GM19025 (cell line): ENCODE results near the gene PIGK.

ENCODE experiments used
- ATAC-seq: cut with Tn5 transposase; IDR thresholded peaks from one replicate; pipeline ENCODE4 v1.9.1; 2021; ENCODE audit warnings: mild to moderate bottlenecking, low read depth, moderate library complexity; ENCODE audit not compliant: unreplicated experiment

PIGK gene

DNA sequence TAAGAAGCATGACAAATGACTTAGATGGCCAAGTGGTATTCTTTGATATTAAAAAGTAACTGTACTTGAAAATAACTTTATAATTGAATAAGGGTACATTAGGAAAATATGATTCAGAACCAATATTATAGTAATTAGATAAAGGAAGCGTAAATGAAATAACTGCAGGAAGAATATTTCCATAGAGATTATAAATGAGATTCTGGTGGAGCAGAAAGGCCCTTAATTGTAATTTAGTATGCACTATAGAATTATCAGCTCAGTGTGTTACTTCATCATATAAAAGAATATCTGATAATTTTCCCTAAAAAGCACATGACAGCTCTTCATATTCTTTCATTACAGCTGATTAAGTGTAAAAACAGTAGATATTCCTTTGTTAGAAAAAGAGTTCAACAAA lies 171.7 kb downstream of the PIGK start:
- ATAC-seq: no peak

DNA sequence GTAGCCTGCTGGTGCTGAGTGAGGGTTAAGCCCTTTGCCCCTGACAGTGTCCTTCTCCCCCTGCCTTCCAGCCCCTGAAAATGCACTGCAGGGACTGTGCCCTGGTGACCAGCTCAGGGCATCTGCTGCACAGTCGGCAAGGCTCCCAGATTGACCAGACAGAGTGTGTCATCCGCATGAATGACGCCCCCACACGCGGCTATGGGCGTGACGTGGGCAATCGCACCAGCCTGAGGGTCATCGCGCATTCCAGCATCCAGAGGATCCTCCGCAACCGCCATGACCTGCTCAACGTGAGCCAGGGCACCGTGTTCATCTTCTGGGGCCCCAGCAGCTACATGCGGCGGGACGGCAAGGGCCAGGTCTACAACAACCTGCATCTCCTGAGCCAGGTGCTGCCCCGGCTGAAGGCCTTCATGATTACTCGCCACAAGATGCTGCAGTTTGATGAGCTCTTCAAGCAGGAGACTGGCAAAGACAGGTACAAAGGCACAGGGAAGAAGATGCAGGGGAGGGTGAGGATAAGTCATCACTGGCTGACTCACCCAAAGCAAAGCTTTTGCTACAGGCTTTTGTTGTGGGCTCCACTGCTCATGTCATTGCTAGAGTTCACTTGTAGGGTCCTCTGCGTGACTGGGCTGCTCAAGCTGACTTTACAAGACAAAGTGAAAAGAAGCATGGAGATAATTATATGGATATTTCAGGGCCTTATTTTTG lies 174.9 kb downstream of the PIGK start:
- no peak for ATAC-seq

DNA sequence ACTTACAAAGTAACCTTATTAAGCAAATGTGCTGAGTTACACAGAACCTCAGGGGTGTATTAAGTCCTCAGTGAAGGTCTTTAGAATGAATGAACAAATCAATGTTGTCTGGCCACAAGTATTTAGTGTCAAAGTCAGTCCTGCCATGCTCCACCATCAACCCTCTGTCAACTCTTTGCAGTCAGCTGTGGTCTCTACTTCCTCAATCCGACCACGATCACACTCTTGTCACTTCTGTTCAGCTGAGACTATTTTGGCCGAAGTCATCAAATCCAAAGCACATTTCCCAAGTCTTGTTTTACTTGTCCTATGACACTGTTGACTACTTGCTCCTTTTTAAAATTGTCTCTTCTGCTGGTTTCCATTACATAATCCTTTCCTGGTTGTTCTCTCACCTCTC lies 178.4 kb downstream of the PIGK start:
- no peak for ATAC-seq

DNA sequence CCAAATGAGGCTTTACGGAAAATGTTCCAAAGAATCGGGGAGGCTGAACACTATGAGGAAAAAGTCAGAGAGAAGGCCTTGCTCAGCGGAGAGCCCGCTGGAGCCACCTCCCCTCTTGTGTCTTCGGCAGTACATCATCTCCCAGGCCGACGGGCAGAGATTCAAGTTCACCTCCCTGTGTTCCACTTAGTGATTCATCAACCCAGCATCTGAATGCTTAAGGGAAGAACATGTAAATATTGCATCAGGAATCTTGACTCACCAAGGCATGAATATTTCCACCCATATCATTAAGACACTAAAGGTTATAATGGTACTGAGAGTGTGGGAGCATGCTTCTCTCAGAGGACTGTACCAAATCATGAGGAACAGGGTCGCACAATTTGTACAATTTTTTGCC lies 179.5 kb downstream of the PIGK start:
- ATAC-seq: no peak

DNA sequence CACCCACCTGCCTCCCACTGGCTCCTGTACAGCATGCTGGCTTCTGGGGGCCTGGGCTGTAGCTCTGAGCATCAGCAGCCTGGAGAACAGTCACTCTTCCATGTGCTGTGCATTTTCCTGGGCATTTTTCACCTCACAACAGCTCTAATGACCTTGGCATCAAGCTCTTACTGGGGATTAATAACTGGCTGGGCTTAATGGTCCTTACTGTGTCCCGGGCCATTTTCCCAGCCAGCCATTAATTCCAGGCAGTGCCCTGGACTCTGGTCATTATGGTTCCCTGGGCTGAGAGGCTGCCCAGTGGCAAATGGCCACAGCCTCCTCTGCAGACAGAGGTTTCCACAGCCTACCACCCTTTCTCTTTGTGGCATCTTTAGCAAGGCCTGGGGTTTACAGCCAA lies 180.1 kb downstream of the PIGK start:
- ATAC-seq: no peak
